Tibial artery (tissue), 4 donors: Measurements from ENCODE around the gene KTN1.

Experiments
- DNase-seq, 2 donors: peaks; one replicate each; pipeline ENCODE4 v3.0.0-alpha.2; 2019
- H3K27ac ChIP-seq, 2 donors: fragments of 200-600 bp; sonication (generic) in 1 of 2; 1 replicate in 1 of 2; 2 replicates in 1 of 2; pipeline ENCODE4 v1.5.1; 2018 to 2019; ENCODE audit warnings: mild to moderate bottlenecking in 1 of 2
- H3K27me3 ChIP-seq, 2 donors: fragments of 200-600 bp; sonication (generic) in 1 of 2; one replicate each; pipeline versions ENCODE4 v1.5.1 to v1.6.0; 2016 to 2019
- H3K36me3 ChIP-seq, 3 donors: fragments of 200-600 bp; sonication (generic) in 2 of 3; one replicate each; pipeline ENCODE4 v1.5.1; 2016 to 2019; ENCODE audit warnings: mild to moderate bottlenecking in 2 of 3
- H3K4me1 ChIP-seq, 4 donors: fragments of 200-600 bp; sonication (generic) in 2 of 4; 1 replicate in 3 of 4; 2 replicates in 1 of 4; pipeline ENCODE4 v1.5.1; 2016 to 2019
- H3K4me3 ChIP-seq, 2 donors: fragments of 200-600 bp; sonication (generic) in 1 of 2; 1 replicate in 1 of 2; 2 replicates in 1 of 2; pipeline ENCODE4 v1.5.1; 2018 to 2019; ENCODE audit warnings: mild to moderate bottlenecking in 2 of 2
- H3K9me3 ChIP-seq, 3 donors: fragments of 200-600 bp; sonication (generic) in 1 of 3; one replicate each; pipeline ENCODE4 v1.5.1; 2016 to 2019
- intact Hi-C: fragments of 100-400 bp; cut with DNase I; formaldehyde crosslinking; loops from one replicate; pipeline ENCODE4 v1.15.0; 2023; ENCODE audit warnings: low total_unique reads
- TF ChIP-seq, protein P1 (sequence below), 2 experiments: fragments of 200-600 bp in 1 of 2; fragments of 450-650 bp in 1 of 2; IDR thresholded peaks; one replicate each; pipeline ENCODE4 v1.5.1; 2017 to 2019; ENCODE audit warnings: antibody characterized with exemption in 2 of 2, mild to moderate bottlenecking in 1 of 2, moderate library complexity in 1 of 2

KTN1 gene

DNA sequence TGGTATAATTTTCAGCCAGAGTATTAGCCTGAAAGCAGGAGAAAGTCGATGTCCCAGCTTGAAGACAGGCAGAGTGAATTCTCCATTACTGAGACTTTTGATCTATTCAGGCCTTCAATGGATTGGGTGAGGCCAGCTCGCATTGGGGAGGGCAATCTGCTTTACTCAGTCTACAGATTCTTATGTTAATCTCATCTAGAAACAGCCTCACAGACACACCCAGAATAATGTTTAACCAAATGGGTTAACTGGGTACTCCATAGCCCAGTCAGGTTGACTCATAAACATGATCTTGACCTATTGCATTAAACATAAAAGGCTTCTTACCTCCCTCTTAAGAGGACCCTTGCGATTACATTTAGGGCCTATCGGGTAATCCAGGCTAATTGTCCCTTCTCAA lies 118.0 kb downstream of the KTN1 start:
- DNase-seq, result no peak
- intact Hi-C loops, result no loop called here
- TF ChIP-seq, protein P1, sequence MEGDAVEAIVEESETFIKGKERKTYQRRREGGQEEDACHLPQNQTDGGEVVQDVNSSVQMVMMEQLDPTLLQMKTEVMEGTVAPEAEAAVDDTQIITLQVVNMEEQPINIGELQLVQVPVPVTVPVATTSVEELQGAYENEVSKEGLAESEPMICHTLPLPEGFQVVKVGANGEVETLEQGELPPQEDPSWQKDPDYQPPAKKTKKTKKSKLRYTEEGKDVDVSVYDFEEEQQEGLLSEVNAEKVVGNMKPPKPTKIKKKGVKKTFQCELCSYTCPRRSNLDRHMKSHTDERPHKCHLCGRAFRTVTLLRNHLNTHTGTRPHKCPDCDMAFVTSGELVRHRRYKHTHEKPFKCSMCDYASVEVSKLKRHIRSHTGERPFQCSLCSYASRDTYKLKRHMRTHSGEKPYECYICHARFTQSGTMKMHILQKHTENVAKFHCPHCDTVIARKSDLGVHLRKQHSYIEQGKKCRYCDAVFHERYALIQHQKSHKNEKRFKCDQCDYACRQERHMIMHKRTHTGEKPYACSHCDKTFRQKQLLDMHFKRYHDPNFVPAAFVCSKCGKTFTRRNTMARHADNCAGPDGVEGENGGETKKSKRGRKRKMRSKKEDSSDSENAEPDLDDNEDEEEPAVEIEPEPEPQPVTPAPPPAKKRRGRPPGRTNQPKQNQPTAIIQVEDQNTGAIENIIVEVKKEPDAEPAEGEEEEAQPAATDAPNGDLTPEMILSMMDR (IDR thresholded peaks at IDR 0.05), result no peak
- Histone ChIP-seq H3K36me3 (peaks cover 0 to 9% (median 0%) of the 10 kb centered on the region in 3 donors), H3K4me3 (no peak overlapping the region), H3K27ac (no peak overlapping the region), H3K27me3 (no peaks in the 10 kb centered on the region), H3K9me3 (no peaks in the 10 kb centered on the region), H3K4me1 (no peaks in the 10 kb centered on the region)

DNA sequence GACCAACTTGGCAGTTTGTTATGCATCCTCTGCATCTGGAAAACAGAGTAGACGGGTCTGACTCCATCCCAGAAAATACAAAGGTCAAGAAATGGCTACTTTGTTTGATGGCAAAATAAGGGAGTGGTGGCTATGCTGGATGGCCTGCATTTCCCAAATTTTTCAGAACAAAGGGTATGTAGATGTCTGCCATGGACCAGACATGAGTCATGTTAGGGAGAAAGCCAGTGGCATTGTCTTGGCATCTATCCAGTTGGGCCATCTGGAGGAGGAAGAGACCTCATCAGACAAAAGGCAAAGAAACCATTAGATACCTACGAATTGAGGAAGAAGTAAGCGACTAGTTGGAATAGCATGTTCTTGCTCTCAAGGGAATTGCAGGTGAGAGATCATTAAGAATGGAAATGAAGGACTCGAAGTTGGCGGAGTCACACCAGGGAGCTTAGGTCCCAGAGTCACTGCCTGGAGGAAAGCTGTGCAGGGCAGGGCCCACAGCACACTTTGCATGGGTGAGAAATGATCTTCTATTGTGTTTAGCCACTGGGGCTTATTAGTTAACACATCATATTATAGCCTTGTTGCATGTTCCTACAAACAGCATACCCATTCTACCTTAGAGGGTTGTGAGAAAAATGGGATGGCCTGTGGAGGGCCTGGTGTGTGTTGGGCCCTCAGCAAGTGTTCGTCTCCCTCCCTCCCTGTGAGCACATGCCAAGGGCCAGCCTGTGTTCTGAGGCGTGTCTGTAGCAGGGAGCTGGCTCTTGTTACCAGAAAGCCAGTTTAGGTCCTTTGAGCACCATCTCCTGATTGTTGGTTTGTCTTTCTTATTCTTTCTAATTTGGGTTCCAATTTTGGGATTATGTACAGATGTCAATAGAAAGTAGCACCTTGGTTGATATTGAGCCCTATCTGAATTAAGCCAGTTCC lies 119.4 kb downstream of the KTN1 start:
- TF ChIP-seq, protein P1 (IDR thresholded peaks at IDR 0.05), result no peak
- no peak for DNase-seq
- Histone ChIP-seq H3K27ac (no peak overlapping the region), H3K36me3 (peaks cover 0 to 9% (median 0%) of the 10 kb centered on the region in 3 donors), H3K27me3 (no peaks in the 10 kb centered on the region), H3K9me3 (no peaks in the 10 kb centered on the region), H3K4me1 (no peaks in the 10 kb centered on the region), H3K4me3 (no peak overlapping the region)
- intact Hi-C loops, result no loop called here

DNA sequence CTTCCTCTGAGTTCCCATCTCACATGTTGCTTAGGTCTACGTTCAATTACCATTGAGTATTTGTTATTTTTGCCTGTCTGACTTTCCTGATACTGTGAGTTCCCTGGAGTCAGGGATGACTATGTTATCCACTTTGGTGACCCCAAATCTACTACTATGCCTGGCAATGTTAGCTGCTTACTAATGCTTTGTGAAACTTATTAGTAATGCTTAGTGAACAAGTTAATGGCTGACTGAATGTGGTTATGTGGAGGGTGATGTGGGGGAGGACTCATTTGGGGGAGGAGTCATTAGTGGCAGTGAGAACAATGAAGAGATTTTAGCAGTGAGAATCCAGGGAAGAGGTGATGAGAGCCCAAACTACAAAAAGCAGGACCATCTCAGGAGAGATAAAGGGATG lies 121.6 kb downstream of the KTN1 start:
- H3K4me3 ChIP-seq, result no peak overlapping the region
- no peak for DNase-seq
- H3K27ac ChIP-seq, result no peak overlapping the region
- intact Hi-C loops, result no loop called here
- no peaks in the 10 kb centered on the region for H3K4me1 ChIP-seq
- H3K36me3 ChIP-seq, result peaks cover 0 to 9% (median 0%) of the 10 kb centered on the region in 3 donors
- no peaks in the 10 kb centered on the region for H3K27me3 ChIP-seq
- H3K9me3 ChIP-seq, result no peaks in the 10 kb centered on the region
- TF ChIP-seq, protein P1 (IDR thresholded peaks at IDR 0.05), result no peak

DNA sequence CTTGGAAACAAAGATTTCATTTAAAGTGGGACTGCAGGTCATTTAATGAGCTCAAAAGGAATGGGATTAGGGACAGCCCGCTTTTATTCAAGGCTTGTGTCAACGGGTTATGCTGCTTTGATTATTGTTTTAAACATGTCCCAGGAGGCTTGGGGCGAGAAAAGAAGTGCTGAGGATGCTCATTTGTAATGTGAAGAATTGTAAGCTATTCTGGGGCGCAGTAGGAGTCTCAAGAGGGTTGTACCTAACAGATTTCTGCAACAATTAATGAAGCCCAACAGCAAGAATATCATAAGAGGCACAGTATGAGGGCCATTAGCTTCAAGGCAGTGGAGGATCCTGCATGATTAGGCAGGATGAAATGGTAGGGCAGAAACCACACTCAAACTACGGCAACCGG lies 122.5 kb downstream of the KTN1 start:
- TF ChIP-seq, protein P1 (IDR thresholded peaks at IDR 0.05), result no peak
- Histone ChIP-seq H3K4me3 (no peak overlapping the region), H3K4me1 (peaks cover 0 to 1% (median 0%) of the 10 kb centered on the region in 4 donors), H3K27ac (no peak overlapping the region), H3K9me3 (no peaks in the 10 kb centered on the region), H3K36me3 (peaks cover 0 to 7% (median 0%) of the 10 kb centered on the region in 3 donors), H3K27me3 (no peaks in the 10 kb centered on the region)
- intact Hi-C loops, result no loop called here
- no peak for DNase-seq

DNA sequence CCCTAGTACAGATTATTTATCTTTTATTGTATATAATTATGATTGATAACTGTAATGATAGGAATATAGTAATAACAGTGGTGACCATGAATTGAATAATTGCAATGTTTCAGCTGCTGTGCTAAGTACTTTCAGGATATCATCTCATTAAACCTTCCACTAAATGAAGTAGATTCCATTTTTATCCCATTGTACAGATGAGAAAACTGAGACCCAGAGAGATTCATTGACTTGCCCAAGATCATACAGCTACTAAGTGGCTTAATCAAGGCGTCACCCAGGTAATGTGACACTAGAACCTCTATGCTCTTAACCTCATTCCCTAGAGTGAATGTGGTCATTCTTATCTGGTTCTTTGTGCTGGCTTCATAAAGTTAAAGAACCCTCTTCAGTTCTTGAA lies 124.6 kb downstream of the KTN1 start:
- Histone ChIP-seq H3K4me3 (no peak overlapping the region), H3K9me3 (no peaks in the 10 kb centered on the region), H3K27ac (no peak overlapping the region), H3K4me1 (peaks cover 0 to 4% (median 0%) of the 10 kb centered on the region in 4 donors), H3K27me3 (no peaks in the 10 kb centered on the region), H3K36me3 (peaks cover 0 to 3% (median 0%) of the 10 kb centered on the region in 3 donors)
- intact Hi-C loops, result loop anchor here (5.0 kb wide), 2 partner anchors 718 to 768 kb away; no protein-coding TSS in a partner anchor
- TF ChIP-seq, protein P1 (IDR thresholded peaks at IDR 0.05), result no peak
- DNase-seq, result no peak
